GM12878 (cell line): Measurements from ENCODE around the gene PDE11A. TPM values are rescaled to one million over a fixed set of nuclear protein-coding genes. Genes with fewer than 3 reads are reported as not detected.

Source experiments
- ATAC-seq: fragments of 200-7000 bp; cut with Tn5 transposase; 3 replicates; pipeline ENCODE4 v1.9.1; 2020; ENCODE audit warnings: mild to moderate bottlenecking, moderate library complexity
- BruUV-seq: library from RNA; stranded (reverse); fragments of 400-500 nt; replicated peaks from 2 replicates; lab custom pipeline; 2021; lab: Mats Ljungman, UMichigan
- CTCF ChIA-PET: fragments of 300-600 bp; sonication (Branson Sonifier 250); formaldehyde crosslinking; extraction: SDS; loops from one replicate; lab custom pipeline; 2021; ENCODE audit warnings: inconsistent platforms; lab: Yijun Ruan, JAX
- POLR2A ChIA-PET: fragments of 350-600 bp; formaldehyde crosslinking; extraction: SDS; loops from one replicate; lab custom pipeline; 2021; ENCODE audit warnings: inconsistent platforms; lab: Charles Lee
- RAD21 ChIA-PET: fragments of 300-600 bp; sonication (Branson Sonifier 250); formaldehyde crosslinking; loops from one replicate; lab custom pipeline; 2023; ENCODE audit warnings: antibody characterized with exemption; ENCODE audit not compliant: unreplicated experiment; lab: Charles Lee
- SMC1A ChIA-PET: fragments of 300-600 bp; sonication (Branson Sonifier 250); formaldehyde crosslinking; loops from one replicate; lab custom pipeline; 2023; ENCODE audit not compliant: unreplicated experiment, uncharacterized antibody; lab: Charles Lee
- DNase-seq: peaks from one replicate; pipeline ENCODE4 v3.0.0-alpha.2; 2011; ENCODE audit warnings: low read depth, low spot score
- FAIRE-seq: peaks from 3 replicates; lab custom pipeline; 2011; peaks lifted over from hg19 to GRCh38; lab: Jason Lieb, UNC
- H2AFZ ChIP-seq: 2 replicates; pipeline ENCODE4 v1.6.0; 2011; ENCODE audit warnings: low read depth, low read length, control low read depth; ENCODE audit not compliant: control insufficient read depth
- H3K27ac ChIP-seq: 2 replicates; pipeline ENCODE4 v1.5.1; 2011; ENCODE audit warnings: control low read depth; ENCODE audit not compliant: control insufficient read depth, insufficient read depth
- H3K27me3 ChIP-seq, 2 experiments: replicated peaks in 1 of 2; 2 replicates each; pipeline versions ENCODE4 v1.6.0 to v1.6.1; 2011; ENCODE audit warnings: low read length in 1 of 2; ENCODE audit not compliant: control insufficient read depth in 2 of 2, insufficient read depth in 2 of 2
- H3K36me3 ChIP-seq, 2 experiments: 2 replicates each; pipeline ENCODE4 v1.5.1; 2011; ENCODE audit warnings: low read length in 1 of 2; ENCODE audit not compliant: control insufficient read depth in 2 of 2, insufficient read depth in 2 of 2
- H3K4me1 ChIP-seq: 2 replicates; pipeline ENCODE4 v1.6.1; 2011; ENCODE audit warnings: mild to moderate bottlenecking, low read length, moderate library complexity, mixed read lengths; ENCODE audit not compliant: control insufficient read depth, insufficient read depth
- H3K4me2 ChIP-seq: 2 replicates; pipeline ENCODE4 v1.6.0; 2011; ENCODE audit warnings: control low read depth; ENCODE audit not compliant: control insufficient read depth, insufficient read depth
- H3K4me3 ChIP-seq: fragments of 200-600 bp; sonication (generic); 2 replicates; pipeline ENCODE4 v1.5.1; 2016
- H3K79me2 ChIP-seq: 2 replicates; pipeline ENCODE4 v1.6.0; 2011; ENCODE audit warnings: low read length; ENCODE audit not compliant: control insufficient read depth, insufficient read depth
- H3K9ac ChIP-seq: 2 replicates; pipeline ENCODE4 v1.8.0; 2011; ENCODE audit warnings: low read length, control low read depth, mixed read lengths; ENCODE audit not compliant: control insufficient read depth, insufficient read depth
- H3K9me3 ChIP-seq: replicated peaks from 3 replicates; pipeline ENCODE4 v1.5.1; 2011; ENCODE audit warnings: mild to moderate bottlenecking, low read length; ENCODE audit not compliant: control insufficient read depth, insufficient read depth
- H4K20me1 ChIP-seq: 2 replicates; pipeline ENCODE4 v1.6.0; 2011; ENCODE audit not compliant: control insufficient read depth, insufficient read depth
- GABPA ChIP-seq: IDR thresholded peaks from 2 replicates; pipeline ENCODE4 v1.6.1; 2014; ENCODE audit warnings: antibody characterized with exemption, low read depth, mild to moderate bottlenecking, inconsistent platforms
- HDAC6 ChIP-seq: fragments of 200-600 bp; sonication (generic); IDR thresholded peaks from one replicate; pipeline ENCODE4 v1.8.0; 2017; ENCODE audit warnings: antibody characterized with exemption; ENCODE audit not compliant: unreplicated experiment
- MEF2A ChIP-seq: IDR thresholded peaks from 2 replicates; pipeline ENCODE4 v1.6.1; 2011; ENCODE audit warnings: low read depth, mild to moderate bottlenecking, low read length, moderate library complexity; ENCODE audit not compliant: insufficient read depth
- MLLT1 ChIP-seq: fragments of 450-650 bp; IDR thresholded peaks from 2 replicates; pipeline ENCODE4 v1.6.1; 2016; ENCODE audit warnings: mild to moderate bottlenecking
- NFYA ChIP-seq: IDR thresholded peaks from 2 replicates; pipeline ENCODE4 v1.6.1; 2011; ENCODE audit warnings: low read depth, mild to moderate bottlenecking, low read length, improper control_type of control experiment, borderline replicate concordance
- NR2C2 ChIP-seq: IDR thresholded peaks from 2 replicates; pipeline ENCODE4 v1.6.1; 2011; ENCODE audit warnings: borderline replicate concordance, low read depth; ENCODE audit not compliant: control insufficient read depth, insufficient read length
- SREBF1 ChIP-seq: IDR thresholded peaks from 2 replicates; pipeline ENCODE4 v1.6.1; 2012; ENCODE audit warnings: mild to moderate bottlenecking, low read length
- TCF12 ChIP-seq: IDR thresholded peaks from 2 replicates; pipeline ENCODE4 v1.6.1; 2011; ENCODE audit warnings: low read depth, mild to moderate bottlenecking, low read length
- TCF7 ChIP-seq: IDR thresholded peaks from 2 replicates; pipeline ENCODE4 v1.6.1; 2014; ENCODE audit warnings: antibody characterized with exemption, borderline replicate concordance
- ZNF622 ChIP-seq: fragments of 450-650 bp; IDR thresholded peaks from 2 replicates; pipeline ENCODE4 v1.6.1; 2017; ENCODE audit warnings: mild to moderate bottlenecking, inconsistent platforms
- WGBS: methylation state at CpG from one replicate; pipeline ENCODE4 v1.1.6; 2016; ENCODE audit warnings: low lambda C conversion rate; ENCODE audit not compliant: insufficient replicate concordance, insufficient coverage; ENCODE audit errors: missing lambda C conversion rate; 5-methylcytosine and 5-hydroxymethylcytosine counted together
- in situ Hi-C: fragments of 300-500 bp; cut with MboI; formaldehyde crosslinking; loops from 9 replicates; pipeline ENCODE4 v1.14.3; 2018; ENCODE audit warnings: mixed read lengths
- intact Hi-C: fragments of 100-400 bp; cut with micrococcal nuclease; formaldehyde crosslinking; loops from one replicate; pipeline ENCODE4 v1.14.2; 2022; ENCODE audit not compliant: unreplicated experiment
- polyA plus RNA-seq, 11 experiments: library from polyadenylated mRNA; depleted of rRNA in 4 of 11; unstranded in 6 of 11; stranded (reverse) in 5 of 11; fragments of >200 nt; fragmentation: Nextera tagmentation in 4 of 11; fragmentation: Illumina TruSeq in 1 of 11; extraction: Ambion mirVana in 4 of 11; extraction: Trizol in 1 of 11; gene quantifications; 1 replicate in 1 of 11; 2 replicates in 10 of 11; pipeline versions ENCODE4 v1.2.1 to v1.2.3, GENCODE V29; 2011 to 2016; ENCODE audit warnings: inconsistent platforms in 2 of 11, missing spikeins in 2 of 11, low read depth in 1 of 11
- total RNA-seq, 4 experiments: library from RNA; depleted of rRNA in 3 of 4; stranded (reverse); fragments of >200 nt in 3 of 4; fragmentation: Illumina TruSeq in 1 of 4; extraction: Trizol in 1 of 4; gene quantifications; 2 replicates each; pipeline versions ENCODE4 v1.2.1 to v1.2.3, GENCODE V29; 2013 to 2021
- TF ChIP-seq, protein P1 (sequence below): fragments of 150-350 bp; IDR thresholded peaks from 2 replicates; pipeline ENCODE4 v1.6.1; 2016; ENCODE audit warnings: low read depth, low read length
- TF ChIP-seq, protein P2 (sequence below): fragments of 450-650 bp; IDR thresholded peaks from 2 replicates; pipeline ENCODE4 v1.6.1; 2018; ENCODE audit warnings: mild to moderate bottlenecking, low read depth, moderate library complexity; ENCODE audit not compliant: partially characterized antibody
- TF ChIP-seq, protein P3 (sequence below): fragments of 450-650 bp; IDR thresholded peaks from 2 replicates; pipeline ENCODE4 v1.6.1; 2017; ENCODE audit warnings: antibody characterized with exemption, mild to moderate bottlenecking, moderate library complexity

The PDE11A gene
- total and polyA plus RNA-seq, 10 of the 15 experiments (the other 5 are each of a cell fraction or from before 2014, with no cell fraction given) = 0.01 to 0.17 (median 0.06) TPM; not detected in 5

DNA sequence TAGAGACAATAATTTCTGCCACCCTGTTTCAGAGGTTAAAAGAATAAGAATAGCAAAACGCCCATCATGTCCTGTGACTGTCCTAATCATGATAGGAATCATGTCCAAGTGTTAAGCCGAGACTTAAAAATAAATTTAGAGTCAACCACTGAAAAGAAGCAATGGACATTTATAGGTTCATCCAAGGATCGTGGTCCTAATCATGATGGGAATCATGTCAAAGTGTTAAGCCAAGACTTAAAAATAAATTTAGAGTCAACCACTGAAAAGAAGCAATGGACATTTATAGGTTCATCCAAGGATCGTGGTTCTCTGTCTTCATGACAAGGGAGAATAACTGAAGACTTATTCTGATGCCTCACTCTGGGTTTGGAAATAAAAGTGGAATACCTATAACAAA, 73.6 kb downstream of the PDE11A start (continued):
- TF ChIP-seq, protein P1, sequence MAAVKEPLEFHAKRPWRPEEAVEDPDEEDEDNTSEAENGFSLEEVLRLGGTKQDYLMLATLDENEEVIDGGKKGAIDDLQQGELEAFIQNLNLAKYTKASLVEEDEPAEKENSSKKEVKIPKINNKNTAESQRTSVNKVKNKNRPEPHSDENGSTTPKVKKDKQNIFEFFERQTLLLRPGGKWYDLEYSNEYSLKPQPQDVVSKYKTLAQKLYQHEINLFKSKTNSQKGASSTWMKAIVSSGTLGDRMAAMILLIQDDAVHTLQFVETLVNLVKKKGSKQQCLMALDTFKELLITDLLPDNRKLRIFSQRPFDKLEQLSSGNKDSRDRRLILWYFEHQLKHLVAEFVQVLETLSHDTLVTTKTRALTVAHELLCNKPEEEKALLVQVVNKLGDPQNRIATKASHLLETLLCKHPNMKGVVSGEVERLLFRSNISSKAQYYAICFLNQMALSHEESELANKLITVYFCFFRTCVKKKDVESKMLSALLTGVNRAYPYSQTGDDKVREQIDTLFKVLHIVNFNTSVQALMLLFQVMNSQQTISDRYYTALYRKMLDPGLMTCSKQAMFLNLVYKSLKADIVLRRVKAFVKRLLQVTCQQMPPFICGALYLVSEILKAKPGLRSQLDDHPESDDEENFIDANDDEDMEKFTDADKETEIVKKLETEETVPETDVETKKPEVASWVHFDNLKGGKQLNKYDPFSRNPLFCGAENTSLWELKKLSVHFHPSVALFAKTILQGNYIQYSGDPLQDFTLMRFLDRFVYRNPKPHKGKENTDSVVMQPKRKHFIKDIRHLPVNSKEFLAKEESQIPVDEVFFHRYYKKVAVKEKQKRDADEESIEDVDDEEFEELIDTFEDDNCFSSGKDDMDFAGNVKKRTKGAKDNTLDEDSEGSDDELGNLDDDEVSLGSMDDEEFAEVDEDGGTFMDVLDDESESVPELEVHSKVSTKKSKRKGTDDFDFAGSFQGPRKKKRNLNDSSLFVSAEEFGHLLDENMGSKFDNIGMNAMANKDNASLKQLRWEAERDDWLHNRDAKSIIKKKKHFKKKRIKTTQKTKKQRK = no peak
- TF ChIP-seq TCF12 (no peak), MLLT1 (no peak), TCF7 (no peak)
- TF ChIP-seq, all 136 proteins: peak for 0

- ChIA-PET CTCF (no interaction called here), POLR2A (no interaction called here), SMC1A (no interaction called here), RAD21 (no interaction called here)
- Histone ChIP-seq H3K4me3 (no peak overlapping the region), H3K9ac (no peak overlapping the region), H3K27ac (no peak overlapping the region), H3K4me1 (no peaks in the 10 kb centered on the region), H3K4me2 (no peak overlapping the region), H4K20me1 (no peaks in the 10 kb centered on the region), H3K79me2 (no peaks in the 10 kb centered on the region), H3K9me3 (no peaks in the 10 kb centered on the region), H2AFZ (no peak overlapping the region), H3K36me3 (no peaks in the 10 kb centered on the region), H3K27me3 (no peaks in the 10 kb centered on the region)
- in situ Hi-C loops = no loop called here
- FAIRE-seq (no peak), ATAC-seq (no peak), DNase-seq (no peak)
- BruUV-seq = no TSS peak
- WGBS = 22% methylated on average over 2 of the region's 2 CpGs
- intact Hi-C loops = no loop called here
- TF ChIP-seq SREBF1 (no peak), MEF2A (no peak), NR2C2 (no peak), HDAC6 (no peak), ZNF622 (no peak), NFYA (no peak), GABPA (no peak)
- TF ChIP-seq, protein P2, sequence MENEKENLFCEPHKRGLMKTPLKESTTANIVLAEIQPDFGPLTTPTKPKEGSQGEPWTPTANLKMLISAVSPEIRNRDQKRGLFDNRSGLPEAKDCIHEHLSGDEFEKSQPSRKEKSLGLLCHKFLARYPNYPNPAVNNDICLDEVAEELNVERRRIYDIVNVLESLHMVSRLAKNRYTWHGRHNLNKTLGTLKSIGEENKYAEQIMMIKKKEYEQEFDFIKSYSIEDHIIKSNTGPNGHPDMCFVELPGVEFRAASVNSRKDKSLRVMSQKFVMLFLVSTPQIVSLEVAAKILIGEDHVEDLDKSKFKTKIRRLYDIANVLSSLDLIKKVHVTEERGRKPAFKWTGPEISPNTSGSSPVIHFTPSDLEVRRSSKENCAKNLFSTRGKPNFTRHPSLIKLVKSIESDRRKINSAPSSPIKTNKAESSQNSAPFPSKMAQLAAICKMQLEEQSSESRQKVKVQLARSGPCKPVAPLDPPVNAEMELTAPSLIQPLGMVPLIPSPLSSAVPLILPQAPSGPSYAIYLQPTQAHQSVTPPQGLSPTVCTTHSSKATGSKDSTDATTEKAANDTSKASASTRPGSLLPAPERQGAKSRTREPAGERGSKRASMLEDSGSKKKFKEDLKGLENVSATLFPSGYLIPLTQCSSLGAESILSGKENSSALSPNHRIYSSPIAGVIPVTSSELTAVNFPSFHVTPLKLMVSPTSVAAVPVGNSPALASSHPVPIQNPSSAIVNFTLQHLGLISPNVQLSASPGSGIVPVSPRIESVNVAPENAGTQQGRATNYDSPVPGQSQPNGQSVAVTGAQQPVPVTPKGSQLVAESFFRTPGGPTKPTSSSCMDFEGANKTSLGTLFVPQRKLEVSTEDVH = no peak
- TF ChIP-seq, protein P3, sequence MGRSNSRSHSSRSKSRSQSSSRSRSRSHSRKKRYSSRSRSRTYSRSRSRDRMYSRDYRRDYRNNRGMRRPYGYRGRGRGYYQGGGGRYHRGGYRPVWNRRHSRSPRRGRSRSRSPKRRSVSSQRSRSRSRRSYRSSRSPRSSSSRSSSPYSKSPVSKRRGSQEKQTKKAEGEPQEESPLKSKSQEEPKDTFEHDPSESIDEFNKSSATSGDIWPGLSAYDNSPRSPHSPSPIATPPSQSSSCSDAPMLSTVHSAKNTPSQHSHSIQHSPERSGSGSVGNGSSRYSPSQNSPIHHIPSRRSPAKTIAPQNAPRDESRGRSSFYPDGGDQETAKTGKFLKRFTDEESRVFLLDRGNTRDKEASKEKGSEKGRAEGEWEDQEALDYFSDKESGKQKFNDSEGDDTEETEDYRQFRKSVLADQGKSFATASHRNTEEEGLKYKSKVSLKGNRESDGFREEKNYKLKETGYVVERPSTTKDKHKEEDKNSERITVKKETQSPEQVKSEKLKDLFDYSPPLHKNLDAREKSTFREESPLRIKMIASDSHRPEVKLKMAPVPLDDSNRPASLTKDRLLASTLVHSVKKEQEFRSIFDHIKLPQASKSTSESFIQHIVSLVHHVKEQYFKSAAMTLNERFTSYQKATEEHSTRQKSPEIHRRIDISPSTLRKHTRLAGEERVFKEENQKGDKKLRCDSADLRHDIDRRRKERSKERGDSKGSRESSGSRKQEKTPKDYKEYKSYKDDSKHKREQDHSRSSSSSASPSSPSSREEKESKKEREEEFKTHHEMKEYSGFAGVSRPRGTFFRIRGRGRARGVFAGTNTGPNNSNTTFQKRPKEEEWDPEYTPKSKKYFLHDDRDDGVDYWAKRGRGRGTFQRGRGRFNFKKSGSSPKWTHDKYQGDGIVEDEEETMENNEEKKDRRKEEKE = no peak
Observed at GRCh38 chr2:177998006-177998405, 74.6 kb downstream of the PDE11A start.
